Measurements from ENCODE around the gene NEK5. TPM values are rescaled to one million over a fixed set of nuclear protein-coding genes. Genes with fewer than 3 reads are reported as not detected.

Gene NEK5
- total and polyA plus RNA-seq, 2 of the 8 experiments (the other 6 are each of a cell fraction or from before 2014, with no cell fraction given): 0.12 to 0.35 TPM

DNA sequence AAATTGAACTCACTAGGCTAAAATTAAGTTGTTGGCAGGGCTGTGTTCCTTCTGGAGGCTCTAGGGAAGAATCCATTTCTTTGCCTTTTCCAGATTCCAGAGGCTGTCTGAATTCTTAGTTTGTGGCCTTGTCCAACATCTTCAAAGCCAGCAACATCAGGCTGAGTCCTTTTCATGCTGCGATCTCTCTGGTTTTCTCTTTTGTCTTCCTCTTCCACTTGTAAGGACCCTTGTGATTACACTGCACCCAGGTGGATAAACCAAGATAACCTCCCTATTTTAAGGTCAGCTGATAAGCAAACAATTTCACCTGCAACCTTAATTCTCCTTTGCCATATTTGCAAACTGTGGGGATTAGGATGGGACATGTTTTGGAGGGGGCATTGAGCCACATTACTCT, 92.8 kb downstream of the NEK5 start (continued):
- TF ChIP-seq PHF8 (conservative IDR thresholded peaks at IDR 0.05; ENCODE audit: low read depth, low read length) (no peak), TBP (IDR thresholded peaks at IDR 0.05; ENCODE audit: low read depth, low read length) (no peak), SP2 (IDR thresholded peaks at IDR 0.05; ENCODE audit: low read length) (no peak), CBX8 (IDR thresholded peaks at IDR 0.05; ENCODE audit: borderline replicate concordance, low read depth, low read length) (no peak), CBX5 (IDR thresholded peaks at IDR 0.05; ENCODE audit: low read depth, low read length) (no peak)

All from H1 (cell line).